Stimulated activated CD8-positive, alpha-beta memory T cell treated with anti-CD3 and anti-CD28 coated beads, Interleukin-7, amount 100 ng/mL, for 24 hours (primary cell): ENCODE data around the gene CLSTN2.

ENCODE experiments used
- DNase-seq: peaks from one replicate; pipeline ENCODE4 v3.0.0-alpha.2; 2020; ENCODE audit warnings: low read depth

The CLSTN2 gene

DNA sequence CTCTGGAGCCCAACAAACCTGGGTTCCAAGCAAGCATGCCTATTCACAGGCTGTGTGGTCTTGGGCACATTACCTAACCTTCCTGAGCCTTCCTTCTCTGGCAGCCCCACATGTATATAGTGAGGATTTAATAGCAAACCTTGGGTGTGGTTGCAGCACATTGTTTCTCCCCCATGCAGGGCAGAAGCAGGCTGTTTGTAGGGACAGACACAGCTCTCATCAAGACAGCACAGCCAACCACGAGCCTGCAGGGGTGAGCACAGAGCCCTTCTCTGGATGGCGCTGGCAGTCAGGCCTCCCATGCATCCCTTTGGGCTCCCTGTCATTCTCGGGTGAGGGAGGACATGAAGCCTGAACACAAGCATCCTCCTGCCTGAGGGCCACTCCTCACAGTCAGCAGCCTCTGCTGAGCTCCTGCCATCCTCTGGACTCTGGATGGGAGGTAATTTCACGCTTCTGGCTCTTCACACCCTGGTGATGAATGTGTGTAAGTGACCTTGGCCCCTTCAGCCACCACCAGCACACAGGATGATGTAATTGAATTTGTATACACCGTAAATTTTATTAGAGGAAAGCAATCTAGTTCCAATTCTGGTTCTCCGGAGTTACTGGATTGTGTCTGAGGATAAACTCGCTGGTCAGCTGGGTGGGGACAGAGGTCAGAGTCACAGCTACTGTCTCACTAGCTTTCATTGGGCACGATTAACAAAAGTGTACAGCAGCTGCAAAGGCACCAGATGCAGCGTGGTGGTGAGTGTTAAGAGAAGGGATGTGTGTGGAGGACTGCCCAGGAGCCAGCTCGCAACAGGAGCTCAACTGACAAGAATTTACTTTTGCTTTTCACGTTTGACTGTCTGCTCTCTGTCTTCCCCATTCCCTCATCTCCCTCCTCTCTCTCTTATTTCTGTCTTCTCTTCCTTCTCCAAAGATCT, 118.1 kb downstream of the CLSTN2 start:
- DNase-seq, result no peak

DNA sequence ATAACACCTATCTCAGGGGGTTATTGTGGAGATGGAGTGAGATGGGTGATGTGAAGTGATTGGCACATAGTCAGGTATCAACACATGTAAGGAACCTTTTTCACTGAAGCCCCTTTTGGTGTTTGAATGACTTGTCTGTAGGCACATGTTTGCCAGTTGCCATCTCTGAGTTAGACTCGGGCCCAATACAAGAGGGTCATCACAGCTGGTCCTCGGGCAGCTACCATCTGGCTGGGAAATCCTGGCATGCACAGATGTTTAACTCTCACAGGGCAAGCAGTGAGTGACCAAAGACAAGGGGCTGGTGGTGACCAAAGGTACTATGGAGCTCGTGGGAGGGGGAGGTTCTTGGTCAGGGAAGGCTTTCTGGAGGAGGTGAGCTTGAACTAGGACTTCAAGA, 118.8 kb downstream of the CLSTN2 start:
- DNase-seq, result no peak

DNA sequence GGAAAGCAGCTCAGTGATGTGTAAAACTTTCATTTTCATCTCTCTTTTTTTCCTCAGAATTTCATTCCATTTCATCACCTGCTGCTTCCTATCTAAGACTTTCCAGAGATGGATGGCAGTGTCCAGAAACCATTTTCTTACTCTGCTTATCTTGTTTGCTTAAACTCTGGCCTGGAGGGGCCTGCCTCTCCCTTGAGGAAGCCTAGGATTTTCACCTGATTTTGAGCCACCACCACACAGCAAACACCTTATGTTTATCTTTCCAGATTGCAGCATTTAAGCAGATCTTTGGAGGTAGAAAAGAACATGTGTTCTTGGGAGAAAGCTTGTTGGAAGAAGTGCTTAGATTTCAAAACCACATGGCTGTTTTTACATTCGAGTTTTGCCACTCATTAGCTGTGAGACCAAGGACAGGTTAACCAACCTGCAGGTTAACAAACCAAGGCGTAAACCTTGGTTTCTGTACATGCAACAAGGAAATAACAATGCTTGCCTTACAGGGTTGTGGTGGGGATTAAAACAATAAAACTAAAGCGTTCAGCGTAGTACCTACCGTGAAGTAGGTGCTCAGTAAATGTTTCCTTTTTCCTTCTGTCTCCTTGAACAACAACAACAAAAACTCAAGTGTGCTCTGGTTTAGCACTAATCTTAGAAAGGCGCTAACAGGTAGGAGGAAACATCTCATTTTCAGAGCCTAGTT, 120.3 kb downstream of the CLSTN2 start:
- no peak for DNase-seq

GRCh38 chr3:140056047-140056446, 121.1 kb downstream of the CLSTN2 start:
- DNase-seq, result no peak

GRCh38 chr3:140061211-140061610, 126.2 kb downstream of the CLSTN2 start:
- DNase-seq, result no peak

- DNase-seq, result no peak
These were observed 127.5 kb downstream of the CLSTN2 start for GRCh38 chr3:140062461-140062860.

DNA sequence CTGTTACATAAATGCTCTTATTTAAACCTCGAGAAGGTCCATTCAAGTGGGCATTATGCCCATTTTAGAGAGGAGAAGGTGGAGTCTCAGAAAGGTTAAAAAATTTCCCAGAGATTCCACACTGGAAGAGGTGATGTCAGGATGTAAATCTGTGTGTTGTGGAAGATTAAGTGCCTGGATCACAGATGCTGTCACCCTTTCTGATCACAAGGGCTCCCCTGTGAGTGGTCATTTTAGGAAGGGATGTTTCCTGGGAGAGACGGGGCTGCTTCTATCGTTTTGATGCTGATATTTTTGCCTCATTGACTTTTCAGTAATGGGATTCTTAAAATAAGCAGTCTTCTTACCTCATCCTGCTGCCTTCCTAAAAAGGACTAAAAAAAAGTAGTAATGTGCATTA, 132.5 kb downstream of the CLSTN2 start:
- no peak for DNase-seq

DNA sequence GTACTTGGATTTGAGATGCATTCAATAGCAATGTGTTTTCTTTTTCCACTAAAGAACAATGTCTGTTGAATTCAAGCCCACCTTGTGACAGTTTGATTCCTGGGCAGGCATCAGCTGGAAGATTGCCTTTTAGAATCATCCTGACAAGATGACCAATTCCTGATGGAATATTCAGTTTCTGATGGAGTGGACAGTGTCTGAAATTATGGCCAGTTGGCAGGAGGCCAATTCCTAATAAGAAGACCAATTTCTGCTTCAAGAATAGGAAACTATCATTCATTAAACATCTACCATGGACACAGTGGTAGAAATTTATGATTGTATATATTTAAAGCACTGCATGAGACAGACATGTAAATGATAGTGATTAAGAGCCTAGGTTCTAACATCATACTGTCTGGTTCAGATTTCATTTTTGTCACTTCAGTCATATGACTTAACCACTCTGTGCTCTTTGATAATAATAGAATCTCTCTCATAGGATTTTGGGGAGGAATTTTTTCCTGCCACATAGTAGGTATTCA, 133.6 kb downstream of the CLSTN2 start:
- DNase-seq, result no peak

- DNase-seq, result no peak
These were observed 138.5 kb downstream of the CLSTN2 start for GRCh38 chr3:140073278-140074045.

DNA sequence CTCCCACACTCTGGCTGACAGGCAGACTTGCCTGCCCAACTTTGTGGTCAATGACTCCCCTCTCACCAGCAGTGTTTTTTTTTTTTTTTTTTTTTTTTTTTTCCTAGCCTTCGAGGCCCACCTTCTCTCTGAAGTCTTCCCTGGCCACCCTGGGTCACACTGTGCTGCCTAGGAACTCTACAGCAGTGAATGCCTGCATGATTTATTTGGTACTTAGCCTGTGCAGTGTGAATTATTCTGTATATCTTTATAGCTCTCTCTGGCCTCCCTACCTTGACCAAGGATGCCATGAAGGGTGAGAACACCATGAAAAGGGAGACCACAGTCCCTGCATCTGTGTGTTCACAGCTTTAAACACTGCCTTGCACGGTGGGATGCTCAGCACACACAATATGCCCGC, 141.6 kb downstream of the CLSTN2 start:
- DNase-seq, result no peak

DNA sequence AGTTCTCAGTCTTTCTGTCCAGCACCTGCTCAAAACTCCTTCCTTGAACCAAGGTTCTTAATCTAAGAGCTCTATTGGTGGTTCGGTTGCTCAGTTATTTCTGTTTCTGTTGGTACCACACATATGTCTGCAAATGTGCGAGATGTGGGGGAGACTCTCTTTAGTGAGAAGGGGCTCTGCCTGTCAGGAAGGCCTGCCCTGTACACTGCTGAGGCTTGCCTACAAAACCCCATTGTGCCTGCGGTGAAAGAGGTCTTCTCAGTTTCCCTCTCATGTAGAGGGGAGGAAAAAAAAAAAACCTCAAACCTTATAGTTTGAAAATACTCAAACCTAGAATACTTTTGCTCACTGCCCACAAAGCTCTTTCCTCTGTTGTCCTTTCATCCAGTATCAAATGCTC, 142.4 kb downstream of the CLSTN2 start:
- DNase-seq, result no peak

DNA sequence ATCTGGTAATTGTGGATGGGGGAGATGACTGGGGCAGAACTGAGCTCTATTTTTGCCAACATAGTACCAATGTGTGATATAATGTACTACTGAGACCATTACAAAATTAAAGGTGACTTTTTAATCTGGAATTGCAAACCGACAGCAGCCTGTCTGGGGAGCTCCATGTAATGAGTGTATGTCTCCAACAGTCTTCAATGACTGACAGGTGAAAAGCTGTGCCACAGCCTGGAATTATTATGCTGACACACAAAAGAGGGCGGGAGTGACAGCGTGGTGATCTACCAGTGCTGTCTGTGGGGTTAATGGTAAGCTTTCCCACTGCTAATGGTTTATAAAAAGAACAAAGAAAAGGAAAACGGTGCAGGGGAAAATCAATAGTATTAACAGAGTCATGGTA, 143.4 kb downstream of the CLSTN2 start:
- no peak for DNase-seq

DNA sequence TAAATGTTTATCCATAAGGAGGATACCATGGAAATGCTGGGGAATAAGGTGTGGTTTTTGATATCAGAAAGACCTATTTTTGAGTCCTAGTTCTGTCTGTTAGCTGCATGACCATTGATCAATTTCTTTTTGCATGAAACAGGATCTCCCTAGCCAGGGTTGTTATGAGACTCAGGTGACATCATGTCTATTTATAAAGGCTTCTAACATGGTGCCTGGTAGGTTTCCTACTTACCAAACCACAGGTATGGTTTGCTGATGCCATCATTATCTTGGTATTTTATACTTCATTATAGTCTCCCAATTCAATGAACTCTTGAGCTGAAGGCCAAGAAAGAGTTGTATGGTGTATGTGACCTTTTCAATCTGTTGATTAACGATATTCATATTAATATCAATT, 144.0 kb downstream of the CLSTN2 start:
- no peak for DNase-seq

- DNase-seq, result no peak
These were observed 146.9 kb downstream of the CLSTN2 start for GRCh38 chr3:140081887-140082286.

DNA sequence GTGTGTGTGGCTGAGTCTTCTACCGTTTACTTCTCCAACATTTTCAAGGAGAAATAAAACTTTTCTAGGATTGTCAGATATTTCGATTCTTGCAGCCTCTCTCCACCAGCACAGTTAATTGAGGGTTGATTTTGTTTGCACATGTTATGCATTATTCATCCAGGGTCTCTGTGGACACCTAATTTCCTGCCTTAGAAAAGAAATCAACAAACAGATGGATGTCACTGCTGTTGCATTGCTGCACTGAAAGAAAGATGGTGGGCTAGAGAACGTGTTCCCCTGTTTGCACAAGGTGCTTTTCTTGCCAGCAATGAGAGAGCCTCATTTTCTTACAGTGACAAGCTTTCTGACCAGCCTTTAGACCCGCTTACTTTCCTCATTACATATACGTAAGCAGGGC, 150.0 kb downstream of the CLSTN2 start:
- DNase-seq, result no peak

DNA sequence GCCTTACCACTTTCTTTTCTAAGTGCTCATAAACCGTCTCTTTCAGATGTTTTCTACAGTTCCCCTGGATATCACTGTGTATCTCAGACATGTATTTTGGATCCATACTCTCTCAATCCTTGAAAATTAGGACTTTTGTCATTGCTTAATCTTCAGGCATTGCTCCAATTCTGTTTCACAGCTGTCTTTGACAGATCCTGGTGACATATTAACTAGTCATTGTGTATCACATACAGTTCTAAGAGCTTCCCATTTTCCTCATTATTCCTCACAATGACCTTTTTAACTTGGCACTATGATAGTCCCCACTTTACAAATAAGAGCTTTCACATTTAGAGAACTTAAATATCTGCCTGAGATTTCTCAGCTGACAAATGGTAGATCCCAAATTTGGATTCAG, 151.7 kb downstream of the CLSTN2 start:
- DNase-seq, result no peak

GRCh38 chr3:140088058-140088457, 153.1 kb downstream of the CLSTN2 start:
- no peak for DNase-seq

DNA sequence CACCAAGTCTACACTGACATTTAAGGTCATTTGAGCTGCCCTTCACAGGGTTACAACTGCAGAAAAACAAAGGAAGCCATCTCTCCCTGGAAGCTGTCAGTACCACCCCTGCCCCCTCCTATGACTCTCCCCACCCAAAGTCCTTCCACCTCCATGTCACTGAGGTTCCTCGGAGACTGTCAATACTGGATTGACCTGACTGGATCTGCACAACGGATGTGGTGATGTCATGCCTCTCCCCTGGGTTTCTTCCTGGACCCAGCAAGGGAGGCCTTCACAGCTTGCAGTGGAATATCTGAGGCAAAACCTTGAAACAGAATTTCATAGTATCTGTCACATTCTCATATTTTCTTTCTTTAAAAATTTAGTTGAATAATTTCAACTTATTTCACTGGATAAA, 153.5 kb downstream of the CLSTN2 start:
- no peak for DNase-seq

DNA sequence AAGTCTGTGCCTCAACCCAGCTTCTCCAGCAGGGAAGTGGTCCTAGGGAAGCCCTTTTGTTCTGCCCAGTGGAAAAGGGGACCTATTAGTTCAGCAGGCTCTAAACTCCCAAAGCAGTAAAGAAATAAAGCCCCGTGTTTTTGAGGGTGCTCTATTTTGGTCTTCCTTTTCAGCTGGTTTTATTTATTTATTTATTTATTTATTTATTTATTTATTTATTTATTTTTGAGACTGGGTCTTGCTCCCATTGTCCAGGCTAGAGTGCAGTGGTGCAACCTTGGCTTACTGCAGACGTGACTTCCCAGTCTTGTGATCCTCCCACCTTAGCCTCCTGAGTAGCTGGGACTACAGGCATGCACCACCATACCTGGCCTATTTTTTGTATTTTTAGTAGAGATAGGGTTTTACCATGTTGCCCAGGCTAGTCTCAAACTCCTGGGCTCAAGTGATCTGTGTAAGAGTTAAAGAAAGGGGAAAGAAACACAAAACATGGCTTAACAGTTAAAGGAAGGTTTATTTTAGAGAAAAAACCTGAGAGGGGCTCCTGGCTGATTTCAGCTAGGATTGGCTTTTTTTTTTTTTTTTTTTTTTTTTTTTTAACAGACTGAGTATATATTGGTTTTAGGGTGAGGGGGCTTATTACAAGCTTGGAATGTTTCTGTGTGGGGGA, 154.6 kb downstream of the CLSTN2 start:
- no peak for DNase-seq

DNA sequence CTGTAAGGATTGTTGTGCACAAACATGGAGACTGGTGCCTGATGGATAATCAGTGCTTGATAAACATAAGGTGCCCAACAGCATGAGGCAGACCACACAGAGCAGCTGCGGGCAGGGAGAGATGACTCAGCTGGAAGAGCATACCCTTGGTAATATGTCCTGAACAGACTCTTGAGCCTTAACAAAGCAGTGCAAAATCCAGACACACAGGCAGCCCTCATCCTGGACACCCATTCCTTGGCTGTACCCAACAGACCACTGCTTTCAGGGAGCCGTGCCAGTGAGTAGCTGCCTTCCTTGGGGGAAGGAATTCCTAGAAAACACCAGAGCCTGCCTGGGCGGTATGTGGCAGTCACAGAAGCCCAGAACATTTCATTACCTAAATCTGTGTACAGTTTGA, 156.2 kb downstream of the CLSTN2 start:
- DNase-seq, result no peak

- no peak for DNase-seq
These were observed 158.0 kb downstream of the CLSTN2 start for GRCh38 chr3:140092848-140093536.
